OCI-LY3 (cell line): ENCODE data around the gene RNF227.

Experiments used
- H2AFZ ChIP-seq: fragments of 200-600, 300-600 bp; shearing (Covaris generic); 2 replicates; pipeline ENCODE4 v1.6.0; 2014; ENCODE audit warnings: antibody characterized with exemption, low read depth, low read length
- H3K27ac ChIP-seq: fragments of 200-600, 300-600 bp; sonication (generic); 2 replicates; pipeline ENCODE4 v1.5.1; 2014; ENCODE audit warnings: mild to moderate bottlenecking, low read length, moderate library complexity, mixed read lengths
- H3K27me3 ChIP-seq: fragments of 200-600, 300-600 bp; sonication (generic); 2 replicates; pipeline ENCODE4 v1.6.1; 2014; ENCODE audit warnings: low read depth, low read length, mixed read lengths
- H3K36me3 ChIP-seq: fragments of 200-600, 300-600 bp; sonication (generic); replicated peaks from 2 replicates; pipeline ENCODE3; 2014; ENCODE audit warnings: low read depth, low read length, mixed read lengths
- H3K4me1 ChIP-seq: fragments of 300-600, 200-600 bp; sonication (generic); 2 replicates; pipeline ENCODE4 v1.6.1; 2014; ENCODE audit warnings: low read length, mixed read lengths
- H3K4me2 ChIP-seq: fragments of 200-600, 300-600 bp; sonication (generic); 2 replicates; pipeline ENCODE4 v1.6.1; 2014; ENCODE audit warnings: low read length, mixed read lengths
- H3K4me3 ChIP-seq: fragments of 300-600, 200-600 bp; sonication (generic); 2 replicates; pipeline ENCODE4 v1.5.1; 2014; ENCODE audit warnings: antibody characterized with exemption, mild to moderate bottlenecking, low read length, moderate library complexity
- H3K79me2 ChIP-seq: fragments of 300-600, 200-600 bp; shearing (Covaris generic); 2 replicates; pipeline ENCODE4 v1.6.1; 2014; ENCODE audit warnings: mild to moderate bottlenecking, low read length, mixed read lengths
- H3K9ac ChIP-seq: fragments of 300-600, 200-600 bp; shearing (Covaris generic); 2 replicates; pipeline ENCODE4 v1.6.0; 2014; ENCODE audit warnings: mild to moderate bottlenecking, low read length, moderate library complexity
- H3K9me3 ChIP-seq: fragments of 200-600, 300-600 bp; shearing (Covaris generic); 2 replicates; pipeline ENCODE4 v1.6.1; 2014; ENCODE audit warnings: low read length, mixed read lengths; ENCODE audit not compliant: insufficient read depth
- H4K20me1 ChIP-seq: fragments of 200-600, 300-600 bp; sonication (generic); 2 replicates; pipeline ENCODE4 v1.6.1; 2016; ENCODE audit warnings: low read length, mixed read lengths; ENCODE audit not compliant: insufficient read depth
- EZH2phosphoT487 ChIP-seq: fragments of 200-600 bp; shearing (Covaris generic); IDR thresholded peaks from 2 replicates; pipeline ENCODE4 v1.6.1; 2018; ENCODE audit warnings: antibody characterized with exemption, mixed run types, low read depth
- TF ChIP-seq, protein P1 (sequence below): fragments of 200-600, 300-600 bp; sonication (generic); IDR thresholded peaks from 2 replicates; pipeline ENCODE4 v1.5.1; 2014; ENCODE audit warnings: antibody characterized with exemption, low read length, low read depth

Gene RNF227

DNA sequence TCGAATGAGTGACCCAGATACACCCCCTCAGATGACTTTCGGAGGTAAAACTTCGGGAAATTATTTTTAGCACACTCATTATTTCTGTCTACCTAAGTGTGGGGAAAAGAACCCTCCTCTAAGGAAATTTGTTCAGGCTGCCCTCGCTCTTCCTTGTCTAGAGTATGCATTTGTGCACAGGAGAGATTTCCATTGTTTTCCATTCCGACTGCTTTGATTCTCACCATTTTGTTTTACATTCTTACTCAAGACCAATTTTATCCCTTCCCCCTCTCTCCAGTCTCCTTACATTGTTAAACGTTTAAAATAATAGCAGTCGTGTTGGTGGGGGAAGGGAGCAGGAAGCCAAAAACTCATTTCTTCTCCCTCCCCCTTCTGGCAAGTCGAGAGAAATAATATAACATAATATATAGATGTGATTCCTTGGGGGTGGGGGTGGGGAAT is 29.0 kb downstream of the RNF227 start:
- no peaks in the 10 kb centered on the region for H3K9me3 ChIP-seq
- no peaks in the 10 kb centered on the region for H3K27me3 ChIP-seq
- H3K4me3 ChIP-seq, result peak overlapping the region; percentile 99
- H2AFZ ChIP-seq, result no peak overlapping the region
- peaks cover 4% of the 10 kb centered on the region for H3K36me3 ChIP-seq
- H3K27ac ChIP-seq, result peak overlapping the region; percentile 79
- peak overlapping the region; percentile 94 for H3K4me2 ChIP-seq
- peaks cover 20% of the 10 kb centered on the region; the same call in 1 of the 2 replicates for H3K4me1 ChIP-seq
- H3K9ac ChIP-seq, result peak overlapping the region; percentile 91
- no peak for TF ChIP-seq EZH2phosphoT487
- TF ChIP-seq, protein P1, sequence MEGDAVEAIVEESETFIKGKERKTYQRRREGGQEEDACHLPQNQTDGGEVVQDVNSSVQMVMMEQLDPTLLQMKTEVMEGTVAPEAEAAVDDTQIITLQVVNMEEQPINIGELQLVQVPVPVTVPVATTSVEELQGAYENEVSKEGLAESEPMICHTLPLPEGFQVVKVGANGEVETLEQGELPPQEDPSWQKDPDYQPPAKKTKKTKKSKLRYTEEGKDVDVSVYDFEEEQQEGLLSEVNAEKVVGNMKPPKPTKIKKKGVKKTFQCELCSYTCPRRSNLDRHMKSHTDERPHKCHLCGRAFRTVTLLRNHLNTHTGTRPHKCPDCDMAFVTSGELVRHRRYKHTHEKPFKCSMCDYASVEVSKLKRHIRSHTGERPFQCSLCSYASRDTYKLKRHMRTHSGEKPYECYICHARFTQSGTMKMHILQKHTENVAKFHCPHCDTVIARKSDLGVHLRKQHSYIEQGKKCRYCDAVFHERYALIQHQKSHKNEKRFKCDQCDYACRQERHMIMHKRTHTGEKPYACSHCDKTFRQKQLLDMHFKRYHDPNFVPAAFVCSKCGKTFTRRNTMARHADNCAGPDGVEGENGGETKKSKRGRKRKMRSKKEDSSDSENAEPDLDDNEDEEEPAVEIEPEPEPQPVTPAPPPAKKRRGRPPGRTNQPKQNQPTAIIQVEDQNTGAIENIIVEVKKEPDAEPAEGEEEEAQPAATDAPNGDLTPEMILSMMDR, result no peak
- peaks cover 39% of the 10 kb centered on the region for H3K79me2 ChIP-seq
- peaks cover 5% of the 10 kb centered on the region; the same call in 1 of the 2 replicates for H4K20me1 ChIP-seq

DNA sequence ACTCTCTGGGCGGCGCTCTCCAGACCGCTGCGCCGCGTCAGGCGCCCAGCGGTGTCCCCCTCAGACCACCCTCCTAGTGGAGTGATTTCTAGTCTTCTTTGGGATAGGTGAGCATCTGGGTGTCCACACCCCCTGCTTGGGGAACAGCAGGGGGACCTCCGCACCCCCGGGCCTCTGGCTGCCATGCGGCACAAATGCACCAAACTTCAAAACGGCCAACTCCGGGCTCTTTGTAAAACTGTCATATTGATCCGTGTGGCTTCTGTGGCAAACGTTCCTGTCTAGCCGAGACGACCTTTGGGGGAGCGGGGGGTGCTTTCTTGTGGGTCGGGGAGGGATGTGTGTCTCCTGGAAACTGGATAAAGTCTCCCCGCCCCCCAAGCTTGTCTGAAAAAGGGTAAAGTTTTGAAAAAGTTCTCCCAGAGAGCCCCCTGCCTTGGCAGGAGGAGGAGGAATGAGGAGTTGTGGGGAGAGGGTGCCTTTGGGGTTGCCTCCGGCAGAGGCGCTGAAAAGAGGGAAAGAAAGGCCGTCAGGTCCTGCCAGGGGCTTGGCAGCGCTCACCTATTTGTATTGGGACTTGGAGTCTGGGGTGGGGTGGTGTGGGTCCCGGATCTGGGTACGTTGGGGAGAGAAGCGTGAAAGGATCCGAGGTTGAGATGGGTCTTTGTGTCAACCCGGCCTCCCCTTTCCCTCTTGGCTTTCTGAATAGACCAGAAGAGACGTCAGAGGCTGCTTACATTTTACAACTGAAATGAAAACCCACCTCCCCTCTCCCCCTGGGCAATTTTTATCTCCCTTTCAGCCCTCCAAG is 29.7 kb downstream of the RNF227 start:
- peak overlapping the region; percentile 94 for H3K4me2 ChIP-seq
- peaks cover 5% of the 10 kb centered on the region; the same call in 1 of the 2 replicates for H4K20me1 ChIP-seq
- H3K9ac ChIP-seq, result peak overlapping the region; percentile 91
- peaks cover 4% of the 10 kb centered on the region for H3K36me3 ChIP-seq
- H3K79me2 ChIP-seq, result peaks cover 39% of the 10 kb centered on the region
- H3K9me3 ChIP-seq, result no peaks in the 10 kb centered on the region
- H2AFZ ChIP-seq, result no peak overlapping the region
- peaks cover 20% of the 10 kb centered on the region; the same call in 1 of the 2 replicates for H3K4me1 ChIP-seq
- H3K27ac ChIP-seq, result peak overlapping the region; percentile 79
- peak overlapping the region; percentile 99 for H3K4me3 ChIP-seq
- TF ChIP-seq, protein P1, result no peak
- no peak for TF ChIP-seq EZH2phosphoT487
- H3K27me3 ChIP-seq, result no peaks in the 10 kb centered on the region

DNA sequence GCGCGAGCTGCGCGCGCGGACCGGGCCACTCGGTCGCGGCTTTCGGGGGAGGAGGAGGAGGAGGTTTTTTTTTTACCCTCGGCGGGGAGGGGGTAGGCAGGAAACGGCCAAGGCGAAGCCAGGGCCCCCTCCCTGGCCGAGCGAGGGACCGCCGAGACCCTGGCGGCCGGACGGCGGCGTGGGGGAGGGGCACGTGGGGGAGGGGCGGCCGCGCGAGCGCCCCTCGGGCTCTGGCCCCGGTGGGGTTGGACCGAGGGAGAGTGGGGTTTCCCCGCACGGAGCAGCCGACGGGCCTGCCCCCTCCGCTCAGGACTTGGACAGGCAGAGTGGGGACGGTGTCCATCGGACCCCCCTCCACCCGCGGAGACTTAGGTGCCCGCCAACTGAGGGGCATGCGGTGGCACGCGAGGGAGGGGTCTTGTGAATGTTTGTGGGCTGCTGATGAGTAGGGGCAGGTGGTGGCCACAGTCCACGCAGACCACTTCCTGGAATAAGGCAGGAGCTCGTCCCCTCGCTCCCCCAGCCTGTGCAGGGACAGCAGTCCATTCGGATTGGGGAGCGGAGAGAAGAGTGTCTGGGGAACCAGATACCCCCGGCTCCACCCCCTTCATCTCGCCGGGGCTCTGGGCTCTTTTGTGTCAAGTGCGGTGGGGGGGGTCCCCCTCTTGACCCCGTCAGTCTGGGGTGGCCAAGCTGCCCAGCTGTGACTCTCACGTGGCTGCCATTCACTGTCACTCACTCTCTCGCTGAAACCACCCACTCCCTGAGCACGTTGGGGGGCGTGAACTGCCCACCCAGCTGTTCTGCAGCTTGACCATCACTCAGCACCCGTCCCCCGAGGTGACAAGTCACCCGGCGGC is 30.5 kb downstream of the RNF227 start:
- no peaks in the 10 kb centered on the region for H3K27me3 ChIP-seq
- H3K4me1 ChIP-seq, result peaks cover 23% of the 10 kb centered on the region
- H2AFZ ChIP-seq, result no peak overlapping the region; the same call in 1 of the 2 replicates
- peaks cover 39% of the 10 kb centered on the region for H3K79me2 ChIP-seq
- H4K20me1 ChIP-seq, result peaks cover 5% of the 10 kb centered on the region; the same call in 1 of the 2 replicates
- no peaks in the 10 kb centered on the region for H3K9me3 ChIP-seq
- peak overlapping the region; percentile 94 for H3K4me2 ChIP-seq
- H3K27ac ChIP-seq, result peak overlapping the region; percentile 79
- peaks cover 4% of the 10 kb centered on the region for H3K36me3 ChIP-seq
- H3K4me3 ChIP-seq, result peak overlapping the region; percentile 99
- TF ChIP-seq EZH2phosphoT487, result no peak
- TF ChIP-seq, protein P1, result no peak
- H3K9ac ChIP-seq, result peak overlapping the region; percentile 91
